ENCODE results near the gene SLX4. TPM values are rescaled to one million over a fixed set of nuclear protein-coding genes. Genes with fewer than 3 reads are reported as not detected.

Gene SLX4
- polyA plus RNA-seq, 2 of the 4 experiments (the other 2 are of a cell fraction) = 3.0 to 5.0 TPM

DNA sequence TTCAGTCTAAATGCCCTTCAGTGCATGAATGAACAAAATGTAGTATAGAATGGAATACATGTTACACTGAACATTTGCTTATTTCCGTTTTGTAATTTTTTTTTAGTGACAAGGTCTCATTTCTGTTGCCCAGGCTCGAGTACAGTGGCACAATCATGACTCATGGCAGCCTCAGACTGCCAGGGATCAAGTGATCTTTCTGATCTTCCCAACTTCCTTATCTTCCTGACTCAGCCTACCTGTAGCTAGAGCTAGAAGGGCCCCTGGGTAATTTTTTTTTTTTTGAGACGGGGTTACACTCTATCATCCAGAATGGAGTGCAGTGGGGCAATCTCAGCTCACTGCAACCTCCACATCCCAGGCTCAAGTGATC lies 7.3 kb upstream of the SLX4 start:
- TF ChIP-seq FOSL2 (IDR thresholded peaks at IDR 0.05) = no peak
- TF ChIP-seq FOSL2 (CRISPR knock-in tag; IDR thresholded peaks at IDR 0.05) = peak; percentile 37; the same call in 1 of the 2 replicates
- no peak for TF ChIP-seq JUNB (IDR thresholded peaks at IDR 0.05)
- Histone ChIP-seq H3K4me1 (peaks cover 9% of the 10 kb centered on the region; the same call in 2 of the 3 replicates), H3K4me2 (peak overlapping the region; percentile 18; the same call in 1 of the 3 replicates), H3K4me3 (no peak overlapping the region), H3K27ac (peak overlapping the region in 1 of 2 experiments; percentile 22; a peak in 1 of 6 replicates), H3K9me3 (no peaks in the 10 kb centered on the region)
- FAIRE-seq = no peak
- peak in 1 of 2 experiments; percentile 46 for DNase-seq (ENCODE audit: low read depth in 1 of 2, low spot score in 1 of 2)
- ATAC-seq = peak; percentile 51 to 82; a peak in 3 of 6 replicates
- CTCF ChIA-PET = no interaction called here
- WGBS (ENCODE audit: missing lambda C conversion rate) = 43% methylated on average over 3 of the region's 3 CpGs
- POLR2A ChIA-PET = interaction anchor here (0.6 kb wide), 1 partner anchor 104 kb away, joined by 3 read pairs; no protein-coding TSS in a partner anchor

- FAIRE-seq (no peak), DNase-seq (ENCODE audit: low read depth in 1 of 2, low spot score in 1 of 2) (no peak), ATAC-seq (no peak)
- H3K4me2 ChIP-seq = peak overlapping the region; percentile 82
- TF ChIP-seq ZSCAN20 (CRISPR knock-in tag; IDR thresholded peaks at IDR 0.05) (no peak), SREBF2 (IDR thresholded peaks at IDR 0.05) (no peak), ZFP36 (IDR thresholded peaks at IDR 0.05; ENCODE audit: borderline replicate concordance, partially characterized antibody) (no peak), SMC3 (IDR thresholded peaks at IDR 0.05) (no peak)
- TF ChIP-seq, protein P1, sequence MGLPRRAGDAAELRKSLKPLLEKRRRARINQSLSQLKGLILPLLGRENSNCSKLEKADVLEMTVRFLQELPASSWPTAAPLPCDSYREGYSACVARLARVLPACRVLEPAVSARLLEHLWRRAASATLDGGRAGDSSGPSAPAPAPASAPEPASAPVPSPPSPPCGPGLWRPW (IDR thresholded peaks at IDR 0.05) = no peak
- peaks cover 14% of the 10 kb centered on the region for H3K4me1 ChIP-seq
- WGBS (ENCODE audit: missing lambda C conversion rate) = 83% methylated on average over 31 of the region's 34 CpGs
- ChIA-PET POLR2A (interaction anchor here (1.2 kb wide), 1 partner anchor 14 kb away, joined by 4 read pairs; no protein-coding TSS in a partner anchor), CTCF (no interaction called here)
- peak overlapping the region; percentile 87 to 96; a peak in 4 of 6 replicates for H3K27ac ChIP-seq
- no peaks in the 10 kb centered on the region for H3K9me3 ChIP-seq
- H3K4me3 ChIP-seq = peak overlapping the region; percentile 90
These were observed 1.4 kb upstream of the SLX4 start for GRCh38 chr16:3612510-3613466.

GRCh38 chr16:3610698-3611145 lies 684 bp downstream of the SLX4 start:
- H3K4me3 ChIP-seq = peak overlapping the region; percentile 90
- TF ChIP-seq RCOR1 (IDR thresholded peaks at IDR 0.05; ENCODE audit: low read depth, low read length) (no peak), KDM1A (IDR thresholded peaks at IDR 0.05; ENCODE audit: low read depth) (no peak)
- WGBS (ENCODE audit: missing lambda C conversion rate) = 12% methylated on average over 10 of the region's 10 CpGs
- peak overlapping the region; percentile 88 to 96 for H3K27ac ChIP-seq
- ATAC-seq (peak in 1 of 2 experiments; percentile 35; a peak in 3 of 6 replicates), FAIRE-seq (no peak), DNase-seq (ENCODE audit: low read depth in 1 of 2, low spot score in 1 of 2) (no peak)
- POLR2A ChIA-PET = no interaction called here
- peak overlapping the region; percentile 84 for H3K4me2 ChIP-seq
- peaks cover 14% of the 10 kb centered on the region for H3K4me1 ChIP-seq
- CTCF ChIA-PET = no interaction called here
- H3K9me3 ChIP-seq = no peaks in the 10 kb centered on the region

GRCh38 chr16:3609895-3610697 lies 1.3 kb downstream of the SLX4 start:
- no peak for DNase-seq (ENCODE audit: low read depth in 1 of 2, low spot score in 1 of 2)
- ChIA-PET CTCF (no interaction called here), POLR2A (no interaction called here)
- WGBS (ENCODE audit: missing lambda C conversion rate) = 91% methylated on average over 14 of the region's 14 CpGs
- peaks cover 14% of the 10 kb centered on the region for H3K4me1 ChIP-seq
- H3K4me2 ChIP-seq = peak overlapping the region; percentile 84
- TF ChIP-seq HEYL (CRISPR knock-in tag; IDR thresholded peaks at IDR 0.05) (no peak), RAD21 (conservative IDR thresholded peaks at IDR 0.05 in 1 of 2, IDR thresholded peaks at IDR 0.05 in 1 of 2) (no peak), MAX (IDR thresholded peaks at IDR 0.05) (no peak), RNF2 (IDR thresholded peaks at IDR 0.05; ENCODE audit: borderline replicate concordance, low read depth) (no peak), ELK1 (IDR thresholded peaks at IDR 0.05; ENCODE audit: low read depth, low read length) (no peak), REST (IDR thresholded peaks at IDR 0.05) (no peak), FOSB (CRISPR knock-in tag; IDR thresholded peaks at IDR 0.05) (no peak), MAFK (IDR thresholded peaks at IDR 0.05; ENCODE audit: partially characterized antibody) (no peak), JUN (IDR thresholded peaks at IDR 0.05) (no peak), CHD2 (IDR thresholded peaks at IDR 0.05; ENCODE audit: low read length, partially characterized antibody) (no peak), CHD4 (IDR thresholded peaks at IDR 0.05; ENCODE audit: borderline replicate concordance) (no peak), SREBF2 (IDR thresholded peaks at IDR 0.05) (no peak), HOXB5 (CRISPR knock-in tag; IDR thresholded peaks at IDR 0.05) (no peak), KDM5A (IDR thresholded peaks at IDR 0.05) (no peak)
- peak overlapping the region; percentile 90 for H3K4me3 ChIP-seq
- FAIRE-seq = no peak
- no peak overlapping the region; a peak in 1 of 6 replicates for H3K27ac ChIP-seq
- no peak for ATAC-seq
- H3K9me3 ChIP-seq = no peaks in the 10 kb centered on the region
